ENCODE measurements around the gene STK17A. TPM values are rescaled to one million over a fixed set of nuclear protein-coding genes. Genes with fewer than 3 reads are reported as not detected.

The STK17A gene
- total RNA-seq, 1 experiment from 2014 or later: 9.8 TPM

- Mint-ChIP-seq H3K27ac (no peak overlapping the region), H3K9me3 (no peaks in the 10 kb centered on the region), H3K4me3 (no peak overlapping the region), H3K36me3 (ENCODE audit: insufficient read depth in 1 of 3, low read depth in 3 of 3) (peaks cover 0 to 27% (median 10%) of the 10 kb centered on the region in 3 experiments; a peak in 5 of 7 replicates), H3K4me1 (peaks cover 3 to 6% of the 10 kb centered on the region in 2 experiments), H3K27me3 (ENCODE audit: low read depth) (no peaks in the 10 kb centered on the region)
- no peak overlapping the region for H2AFZ ChIP-seq (ENCODE audit: low read length)
- H3K4ac ChIP-seq (ENCODE audit: low read depth, low read length): no peak overlapping the region
- no peak overlapping the region for H4K8ac ChIP-seq (replicated peaks; ENCODE audit: insufficient read length, low read depth, low read length)
- no peak overlapping the region for H4K5ac ChIP-seq (ENCODE audit: insufficient read length, low read depth, low read length)
- no peak overlapping the region for H3T11ph ChIP-seq (ENCODE audit: low read length)
- H3K23me2 ChIP-seq (ENCODE audit: insufficient read length, low read depth, low read length, poor library complexity, severe bottlenecking): no peaks in the 10 kb centered on the region
- no peak overlapping the region for H2BK120ac ChIP-seq (ENCODE audit: low read depth, low read length, poor library complexity, severe bottlenecking)
- DNase-seq: no peak
- TF ChIP-seq CTCF (conservative IDR thresholded peaks at IDR 0.05): no peak
- no peak overlapping the region for H2AK5ac ChIP-seq (ENCODE audit: insufficient read length, low read length)
- no peaks in the 10 kb centered on the region for H3K79me1 ChIP-seq (ENCODE audit: insufficient read depth, low read depth, low read length, poor library complexity, severe bottlenecking)
- no peak overlapping the region for H2BK15ac ChIP-seq (ENCODE audit: low read depth, low read length)
- no peak overlapping the region for H3K9ac ChIP-seq (ENCODE audit: extremely low read depth, insufficient read length, low read length)
- no peaks in the 10 kb centered on the region for H3K9me3 ChIP-seq (ENCODE audit: control insufficient read depth, low read depth, low read length)
- H3K56ac ChIP-seq (ENCODE audit: insufficient read length, low read depth, low read length): no peak overlapping the region
- H3K14ac ChIP-seq (ENCODE audit: insufficient read depth, low read length): no peak overlapping the region
- H2BK5ac ChIP-seq (ENCODE audit: insufficient read length, low read length): no peak overlapping the region
- no CpG with 5 or more reads among the region's 2 CpGs for WGBS (ENCODE audit: extremely low coverage, insufficient read length, low lambda C conversion rate)
- no peak overlapping the region for H4K91ac ChIP-seq (ENCODE audit: insufficient read length, low read depth, low read length)
- H3K18ac ChIP-seq (ENCODE audit: insufficient read length, low read depth, low read length): no peak overlapping the region
- H3K27ac ChIP-seq (ENCODE audit: insufficient read length, low read depth, low read length): no peak overlapping the region
- H3K4me2 ChIP-seq (ENCODE audit: insufficient read depth, insufficient read length, low read length): no peak overlapping the region
- no peak overlapping the region for H2BK20ac ChIP-seq (ENCODE audit: low read depth, low read length, poor library complexity, severe bottlenecking)
- H2BK12ac ChIP-seq (ENCODE audit: insufficient read length, low read depth, low read length): no peak overlapping the region
- H3K4me1 ChIP-seq (ENCODE audit: insufficient read depth, low read length): no peaks in the 10 kb centered on the region; the same call in 1 of the 2 replicates
- no peaks in the 10 kb centered on the region for H3K27me3 ChIP-seq (ENCODE audit: insufficient read depth, low read length)
- no peaks in the 10 kb centered on the region for H4K20me1 ChIP-seq (ENCODE audit: control insufficient read depth, insufficient read depth, insufficient read length)
- no peaks in the 10 kb centered on the region for H3K79me2 ChIP-seq (ENCODE audit: insufficient read depth, low read length)
- no peak overlapping the region for H3K23ac ChIP-seq (ENCODE audit: insufficient read length, low read depth, low read length)
Observed at GRCh38 chr7:43624156-43624555, 41.2 kb downstream of the STK17A start.

Measured in H9 (cell line).